Endodermal cell (in vitro differentiated cells): ENCODE data around the gene ASPG. TPM values are rescaled to one million over a fixed set of nuclear protein-coding genes. Genes with fewer than 3 reads are reported as not detected.

Experiments used
- DNase-seq: peaks from one replicate; pipeline ENCODE4 v3.0.0-alpha.2; 2017
- H3K27ac ChIP-seq: 2 replicates; pipeline ENCODE4 v1.5.1; 2013; ENCODE audit warnings: mild to moderate bottlenecking, low read depth, low read length, moderate library complexity
- H3K27me3 ChIP-seq: 2 replicates; pipeline ENCODE4 v1.6.1; 2013; ENCODE audit warnings: mild to moderate bottlenecking, low read length, moderate library complexity; ENCODE audit not compliant: insufficient read depth, control insufficient read depth, poor library complexity, severe bottlenecking
- H3K36me3 ChIP-seq: 2 replicates; pipeline ENCODE4 v1.7.0; 2013; ENCODE audit warnings: mild to moderate bottlenecking, low read length, moderate library complexity; ENCODE audit not compliant: control insufficient read depth, insufficient read depth
- H3K4me1 ChIP-seq: one replicate; pipeline ENCODE4 v1.7.0; 2013; ENCODE audit warnings: low read length; ENCODE audit not compliant: control insufficient read depth, insufficient read depth
- H3K4me3 ChIP-seq: 2 replicates; pipeline ENCODE4 v1.5.1; 2013; ENCODE audit warnings: mild to moderate bottlenecking, low read length, moderate library complexity
- H3K9ac ChIP-seq: 2 replicates; pipeline ENCODE4 v1.6.1; 2013; ENCODE audit warnings: mild to moderate bottlenecking, low read length, moderate library complexity; ENCODE audit not compliant: poor library complexity, severe bottlenecking; ENCODE audit errors: extremely low read depth
- H3K9me3 ChIP-seq: 2 replicates; pipeline ENCODE4 v1.6.1; 2013; ENCODE audit warnings: mild to moderate bottlenecking, low read length, moderate library complexity; ENCODE audit not compliant: control insufficient read depth
- H3K27ac Mint-ChIP-seq: 2 replicates; pipeline ENCODE4 v1.8.0; 2020; ENCODE audit warnings: mixed read lengths
- H3K27me3 Mint-ChIP-seq: 2 replicates; pipeline ENCODE4 v1.8.0; 2021; ENCODE audit warnings: mild to moderate bottlenecking, mixed read lengths; ENCODE audit not compliant: insufficient read depth
- H3K36me3 Mint-ChIP-seq: 2 replicates; pipeline ENCODE4 v1.8.0; 2020; ENCODE audit warnings: low read depth, mixed read lengths
- H3K4me1 Mint-ChIP-seq: 2 replicates; pipeline ENCODE4 v1.8.0; 2020; ENCODE audit warnings: mixed read lengths
- H3K4me3 Mint-ChIP-seq: 2 replicates; pipeline ENCODE4 v1.8.0; 2020; ENCODE audit warnings: mild to moderate bottlenecking, moderate library complexity, mixed read lengths
- H3K9me3 Mint-ChIP-seq: 2 replicates; pipeline ENCODE4 v1.8.0; 2020; ENCODE audit warnings: mild to moderate bottlenecking, mixed read lengths
- CTCF ChIP-seq: fragments of 200-600 bp; sonication (generic); conservative IDR thresholded peaks from 2 replicates; pipeline ENCODE4 v1.5.0; 2021; ENCODE audit warnings: antibody characterized with exemption, mild to moderate bottlenecking
- WGBS, 2 experiments: methylation state at CpG; one replicate each; pipeline versions ENCODE4 v1.1.5 to v1.1.7; 2013; ENCODE audit warnings: missing lambda C conversion rate in 2 of 2, mixed read lengths in 1 of 2; ENCODE audit not compliant: insufficient coverage in 1 of 2, insufficient read length in 1 of 2; 5-methylcytosine and 5-hydroxymethylcytosine counted together
- microRNA-seq: library from miRNA; unstranded; fragments of <30 nt; microRNA quantifications from one replicate; pipeline ENCODE4 v1.2.0, GENCODE V29; 2020; ENCODE audit warnings: borderline microRNAs expressed
- total RNA-seq, 2 donors: library from RNA; stranded (reverse); fragmentation: NEBNext Ultra II Directional in 1 of 2; extraction: Animal tissue kit (Norgen Biotek cat#: 25700) in 1 of 2; gene quantifications; 2 replicates in 1 of 2; 3 replicates in 1 of 2; pipeline ENCODE4 v1.2.1, GENCODE V29; 2021

ASPG gene
- total RNA-seq, 2 donors from 2014 or later, result 0.71 to 1.4 TPM

DNA sequence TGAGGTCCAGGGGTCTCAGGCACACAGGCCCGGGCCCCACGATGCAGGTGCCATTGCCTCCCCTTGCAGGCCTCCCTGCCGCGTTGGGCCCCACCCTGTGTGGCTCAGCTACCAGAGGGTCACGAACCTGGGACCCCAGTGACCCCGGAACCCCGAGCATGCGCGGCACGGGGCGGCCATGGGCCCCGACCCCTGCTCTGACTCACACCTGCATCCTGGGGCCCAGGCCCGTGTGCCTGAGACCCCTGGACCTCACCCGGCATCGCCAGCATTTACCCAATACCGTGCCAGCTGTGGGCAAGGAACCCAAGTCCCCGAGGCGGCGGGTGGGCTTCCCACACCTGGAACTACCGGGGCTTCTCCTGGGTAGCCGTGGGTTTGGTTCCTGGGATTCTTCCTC, 78.0 kb downstream of the ASPG start:
- 92 to 95% methylated on average over 17 to 21 of the region's 21 CpGs for whole genome bisulfite sequencing, 2 experiments
- Mint-ChIP-seq H3K4me1 (no peaks in the 10 kb centered on the region), H3K27me3 (no peaks in the 10 kb centered on the region), H3K9me3 (no peaks in the 10 kb centered on the region), H3K4me3 (no peak overlapping the region), H3K27ac (no peak overlapping the region), H3K36me3 (peaks cover 4% of the 10 kb centered on the region)
- no peak for DNase-seq
- H3K27me3 ChIP-seq, result no peaks in the 10 kb centered on the region
- H3K4me3 ChIP-seq, result no peak overlapping the region
- H3K4me1 ChIP-seq, result no peaks in the 10 kb centered on the region
- no peaks in the 10 kb centered on the region for H3K36me3 ChIP-seq
- H3K9ac ChIP-seq, result no peak overlapping the region
- TF ChIP-seq CTCF, result no peak
- H3K27ac ChIP-seq, result no peak overlapping the region
- no peaks in the 10 kb centered on the region for H3K9me3 ChIP-seq

GRCh38 chr14:104164041-104164440, 78.5 kb downstream of the ASPG start:
- H3K4me3 Mint-ChIP-seq, result no peak overlapping the region
- no peak for DNase-seq
- Histone ChIP-seq H3K27me3 (no peaks in the 10 kb centered on the region), H3K27ac (no peak overlapping the region), H3K4me1 (no peaks in the 10 kb centered on the region), H3K9ac (no peak overlapping the region), H3K36me3 (no peaks in the 10 kb centered on the region), H3K4me3 (no peak overlapping the region), H3K9me3 (no peaks in the 10 kb centered on the region)
- 94 to 95% methylated on average over 9 to 23 of the region's 23 CpGs for WGBS, 2 experiments
- no peak overlapping the region for H3K27ac Mint-ChIP-seq
- H3K9me3 Mint-ChIP-seq, result no peaks in the 10 kb centered on the region
- no peaks in the 10 kb centered on the region for H3K4me1 Mint-ChIP-seq
- TF ChIP-seq CTCF, result no peak
- no peaks in the 10 kb centered on the region for H3K27me3 Mint-ChIP-seq
- H3K36me3 Mint-ChIP-seq, result peaks cover 3% of the 10 kb centered on the region

DNA sequence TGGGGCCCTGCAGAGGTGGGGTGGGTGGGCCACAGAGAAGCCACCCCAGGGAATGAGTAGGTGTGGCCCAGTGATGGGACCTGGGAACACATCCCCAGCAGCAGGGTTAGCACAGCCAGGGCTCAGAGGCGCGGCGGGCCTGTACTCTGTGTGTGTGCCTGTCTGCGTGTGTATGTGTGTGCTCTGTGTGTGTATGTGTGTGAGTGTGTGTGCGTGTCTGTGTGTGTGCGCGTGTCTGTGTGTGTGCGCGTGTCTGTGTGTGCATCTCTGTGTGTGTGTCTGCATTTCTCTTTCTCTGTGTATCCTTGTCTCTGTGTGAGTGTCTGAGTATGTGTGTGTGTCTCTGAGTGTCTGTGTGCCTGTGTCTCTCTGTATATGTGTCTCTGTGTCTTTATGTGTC, 79.0 kb downstream of the ASPG start:
- H3K9me3 ChIP-seq, result no peaks in the 10 kb centered on the region
- no peak overlapping the region for H3K4me3 ChIP-seq
- Mint-ChIP-seq H3K4me3 (no peak overlapping the region), H3K36me3 (peaks cover 2% of the 10 kb centered on the region), H3K27ac (no peak overlapping the region), H3K9me3 (no peaks in the 10 kb centered on the region), H3K4me1 (no peaks in the 10 kb centered on the region), H3K27me3 (no peaks in the 10 kb centered on the region)
- no peak overlapping the region for H3K9ac ChIP-seq
- H3K4me1 ChIP-seq, result no peaks in the 10 kb centered on the region
- no peak overlapping the region for H3K27ac ChIP-seq
- WGBS, 2 experiments, result 86% methylated on average over 9 of the region's 9 CpGs; no CpG with 5 or more reads in 1 of the 2 experiments
- no peak for DNase-seq
- H3K27me3 ChIP-seq, result no peaks in the 10 kb centered on the region
- no peaks in the 10 kb centered on the region for H3K36me3 ChIP-seq
- no peak for TF ChIP-seq CTCF

Small RNA genes lying within 50 kb of the gene (microRNA-seq; reads per million reads assigned to microRNA genes)
- not detected for gene MIR203A
- gene MIR203B, result not detected

Other genes with a start within 250 kb of the ASPG start
- 10 to 100 TPM; 15.6 to 17.5 TPM for gene PPP1R13B, start 238.1 kb upstream of the ASPG start, total RNA-seq
- gene TDRD9, start 157.2 kb upstream of the ASPG start, total RNA-seq, result not detected
- gene RD3L, start 143.2 kb upstream of the ASPG start, total RNA-seq, result not detected
- gene KIF26A, start 52.9 kb downstream of the ASPG start, total RNA-seq, result 10 to 100 TPM; 36.7 to 54.8 TPM